HL-60/S4 (cell line): ENCODE results near the gene HDAC4.

ENCODE experiments used
- in situ Hi-C: fragments of 300-500 bp; cut with MboI; formaldehyde crosslinking; loops from 2 replicates; pipeline ENCODE4 v1.14.3; 2022; ENCODE audit warnings: low sequenced_read_pairs

Gene HDAC4

GRCh38 chr2:239354132-239354790, 46.6 kb downstream of the HDAC4 start:
- in situ Hi-C loops, result no loop called here

- in situ Hi-C loops, result no loop called here
These were observed 47.1 kb downstream of the HDAC4 start for GRCh38 chr2:239353692-239354091.

- in situ Hi-C loops, result no loop called here
These were observed 49.1 kb downstream of the HDAC4 start for GRCh38 chr2:239351687-239352086.

DNA sequence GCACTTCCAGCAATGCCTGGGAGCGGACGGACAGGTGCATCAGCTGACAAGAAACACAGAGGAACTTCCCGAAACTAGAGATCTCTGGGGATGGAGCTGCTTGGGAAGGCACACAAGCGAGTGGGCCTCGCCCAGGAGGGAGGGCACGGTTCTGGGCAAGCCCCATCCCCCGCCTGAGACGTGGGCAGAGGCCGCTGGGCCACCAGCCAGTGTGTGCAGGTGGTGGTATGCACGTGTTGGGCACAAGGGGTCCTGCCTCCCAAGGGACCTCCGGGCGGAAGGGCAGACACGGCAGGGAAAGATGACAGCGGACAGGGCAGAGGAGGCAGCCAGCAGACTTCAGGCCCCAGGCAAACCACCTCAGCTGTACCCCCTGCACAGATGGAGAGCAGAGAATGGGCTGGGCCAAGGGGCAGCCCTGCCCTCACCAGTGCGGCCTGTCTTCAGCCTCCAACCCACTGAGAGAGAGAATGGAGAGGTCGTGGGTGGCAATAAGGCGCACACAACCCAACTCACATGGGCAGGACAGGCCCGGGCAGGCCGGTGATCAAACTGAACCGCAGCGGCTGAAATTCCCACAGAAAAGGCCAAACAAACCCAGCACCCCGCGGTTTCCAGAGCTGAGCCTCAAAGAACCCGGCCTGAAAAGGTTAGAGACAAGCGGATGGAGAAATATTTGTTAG, 51.2 kb downstream of the HDAC4 start:
- in situ Hi-C loops, result no loop called here

DNA sequence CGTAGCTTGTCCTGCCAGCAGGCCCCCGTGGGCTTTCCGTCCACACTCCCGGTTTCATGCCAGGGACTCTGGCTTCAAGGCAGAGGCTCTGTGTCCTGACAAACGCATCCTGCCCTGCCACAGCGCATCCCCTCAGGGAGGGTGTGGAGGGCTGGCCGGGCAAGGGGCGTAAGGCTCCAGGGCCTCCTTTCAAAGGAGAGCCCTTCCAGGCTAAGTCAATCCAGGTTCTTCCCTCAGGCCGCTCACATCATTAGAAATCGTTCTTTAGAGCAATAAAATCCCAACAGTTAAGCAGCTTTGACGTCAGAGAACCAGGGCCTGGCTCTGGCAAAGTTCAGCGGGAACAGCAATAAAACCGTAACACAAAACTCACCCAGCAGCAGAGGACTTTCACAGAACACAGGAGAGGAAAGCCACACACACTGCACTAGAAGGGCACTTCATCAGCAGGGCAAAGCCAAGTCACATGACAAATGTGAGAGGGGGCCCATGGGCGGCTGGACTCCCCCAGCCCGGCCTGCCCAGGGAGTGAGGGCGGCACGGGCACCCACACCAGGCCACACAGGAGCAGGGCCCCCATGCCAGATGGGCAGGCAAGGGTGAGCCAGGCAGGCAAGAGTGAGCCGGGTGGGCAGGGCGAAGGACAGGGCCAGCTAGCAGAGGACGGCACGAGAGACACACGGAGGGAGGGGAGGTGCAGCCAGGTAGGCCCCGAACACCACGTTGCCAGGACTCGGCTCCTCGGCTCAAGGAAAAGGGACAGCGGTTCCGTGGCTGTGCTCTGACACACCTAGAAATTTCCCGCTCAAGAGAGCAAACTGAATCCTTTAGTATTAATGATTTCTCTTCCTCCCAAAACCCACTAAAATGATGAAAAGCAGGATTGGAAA, 52.0 kb downstream of the HDAC4 start:
- in situ Hi-C loops, result no loop called here

DNA sequence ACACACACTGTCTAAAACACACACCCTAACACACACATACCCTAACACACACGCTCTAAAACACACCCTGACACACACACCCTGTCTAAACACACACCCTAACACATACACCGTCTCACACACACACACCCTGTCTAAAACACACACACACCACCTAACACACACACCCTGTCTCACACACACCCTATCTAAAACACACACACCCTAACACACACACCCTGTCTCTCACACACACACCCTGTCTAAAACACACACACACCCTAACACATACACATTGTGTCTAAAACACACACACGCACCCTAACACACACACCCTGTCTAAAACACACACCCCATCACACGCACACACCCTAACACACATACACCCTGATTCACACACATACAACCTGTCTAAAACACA, 54.1 kb downstream of the HDAC4 start:
- in situ Hi-C loops, result no loop called here

DNA sequence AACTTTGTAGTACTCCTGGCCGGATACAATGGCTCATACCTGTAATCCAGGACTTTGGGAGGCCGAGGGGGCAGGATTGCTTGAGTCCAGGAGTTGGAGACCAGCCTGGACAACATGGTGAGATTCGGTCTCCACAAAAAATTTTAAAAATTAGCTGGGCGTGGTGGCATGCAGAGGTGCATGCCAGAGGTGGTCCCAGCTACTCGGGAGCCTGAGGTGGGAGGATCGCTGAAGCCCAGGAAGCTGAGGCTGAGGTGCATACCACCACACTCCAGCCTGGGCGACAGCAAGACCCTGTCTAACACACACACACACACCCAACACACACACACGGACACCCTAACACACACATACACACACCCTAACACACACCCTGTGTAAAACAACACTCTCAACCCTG, 55.6 kb downstream of the HDAC4 start:
- in situ Hi-C loops, result no loop called here

- in situ Hi-C loops, result no loop called here
These were observed 56.0 kb downstream of the HDAC4 start for GRCh38 chr2:239344857-239345216.

- in situ Hi-C loops, result no loop called here
These were observed 56.6 kb downstream of the HDAC4 start for GRCh38 chr2:239343946-239344856.

- in situ Hi-C loops, result no loop called here
These were observed 57.4 kb downstream of the HDAC4 start for GRCh38 chr2:239343460-239343859.

- in situ Hi-C loops, result no loop called here
These were observed 59.0 kb downstream of the HDAC4 start for GRCh38 chr2:239341840-239342239.

- in situ Hi-C loops, result no loop called here
These were observed 59.6 kb downstream of the HDAC4 start for GRCh38 chr2:239341146-239341732.

DNA sequence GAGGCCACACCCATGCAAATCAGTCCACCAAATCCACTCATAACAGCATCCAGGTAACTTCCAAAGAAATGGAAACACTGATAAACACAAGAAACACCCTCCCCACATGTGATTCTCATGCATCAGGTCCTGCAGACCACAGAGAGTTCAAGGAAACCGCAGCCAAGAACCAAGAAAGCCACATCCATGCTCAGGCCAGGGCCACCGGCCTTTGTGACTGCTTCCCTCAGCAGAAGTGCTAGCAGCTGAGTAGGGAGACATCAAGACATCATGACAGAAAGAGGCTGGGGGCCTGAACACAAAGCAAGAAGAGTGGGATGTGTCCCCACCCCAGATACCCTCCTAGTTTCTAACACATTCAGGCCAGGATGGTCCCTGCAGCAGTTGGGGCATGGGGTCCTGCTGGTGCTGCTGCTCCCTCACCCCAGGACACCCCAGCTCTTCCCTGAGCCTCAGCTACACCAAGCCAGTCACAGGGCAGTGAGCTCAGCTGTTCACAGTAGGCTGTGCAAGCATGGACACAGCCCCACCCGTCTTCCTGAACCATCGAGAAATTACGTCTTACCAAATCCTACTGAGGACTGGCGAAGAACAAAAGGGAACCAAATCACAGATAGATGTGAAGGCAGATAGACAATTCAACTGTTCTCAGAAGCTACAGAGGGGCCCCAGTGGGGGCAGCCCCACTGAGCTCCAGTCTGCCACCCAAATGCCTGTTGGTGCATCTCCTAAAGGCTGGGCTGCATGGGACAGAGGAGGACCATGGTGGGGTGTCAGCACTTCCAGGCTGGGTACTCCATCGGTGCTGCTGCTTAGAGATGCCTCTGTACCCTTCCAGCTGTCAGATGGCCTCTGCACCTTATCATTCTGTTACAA, 60.9 kb downstream of the HDAC4 start:
- in situ Hi-C loops, result no loop called here

DNA sequence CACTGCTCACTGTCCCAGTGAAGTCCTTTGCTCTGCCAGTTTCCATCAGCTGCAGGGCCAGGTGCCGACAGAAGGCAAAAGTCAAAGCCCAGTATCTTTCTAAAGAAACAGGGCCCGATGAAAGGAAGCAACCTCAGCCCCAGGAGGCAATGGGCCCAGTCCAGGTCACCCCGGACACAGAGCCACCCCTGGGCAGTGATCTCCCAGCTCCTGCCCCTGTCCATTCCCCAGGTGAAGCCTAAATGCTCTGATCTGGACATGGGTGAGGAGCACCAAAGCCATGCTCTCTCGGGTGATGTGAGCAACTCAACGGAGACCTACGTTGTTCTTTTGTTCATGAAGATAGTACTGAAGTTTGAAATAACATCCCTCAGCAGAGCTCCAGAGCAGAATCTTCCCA, 61.6 kb downstream of the HDAC4 start:
- in situ Hi-C loops, result no loop called here

GRCh38 chr2:239337877-239338484, 62.8 kb downstream of the HDAC4 start:
- in situ Hi-C loops, result no loop called here

- in situ Hi-C loops, result no loop called here
These were observed 63.5 kb downstream of the HDAC4 start for GRCh38 chr2:239337122-239337876.

DNA sequence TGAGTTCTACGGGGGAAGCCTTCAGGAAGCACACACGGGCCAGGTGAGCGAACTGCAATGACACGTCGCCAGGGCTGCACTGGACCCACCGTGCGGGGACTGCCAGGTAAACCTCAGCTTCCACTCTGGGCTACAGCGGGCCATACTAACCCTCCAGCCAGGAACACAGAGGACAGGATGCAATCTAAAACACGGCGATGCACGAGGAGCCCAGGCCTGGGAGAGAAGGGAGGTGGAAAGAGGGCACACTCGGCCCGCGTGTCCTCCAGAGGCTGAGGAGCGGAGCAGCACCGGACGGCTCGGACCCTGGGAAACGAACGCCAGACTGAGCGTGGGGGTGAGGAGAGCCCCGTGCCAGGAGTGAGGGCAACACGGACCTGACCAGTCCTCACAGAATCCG, 69.3 kb downstream of the HDAC4 start:
- in situ Hi-C loops, result no loop called here

GRCh38 chr2:239330836-239331235, 70.0 kb downstream of the HDAC4 start:
- in situ Hi-C loops, result no loop called here
